Activated naive CD4-positive, alpha-beta T cell (primary cell): Measurements from ENCODE around the gene ARPC5.

Experiments used
- DNase-seq, 4 experiments: peaks; one replicate each; lab custom pipeline; 2025; lab: John Stamatoyannopoulos, UW

The ARPC5 gene

DNA sequence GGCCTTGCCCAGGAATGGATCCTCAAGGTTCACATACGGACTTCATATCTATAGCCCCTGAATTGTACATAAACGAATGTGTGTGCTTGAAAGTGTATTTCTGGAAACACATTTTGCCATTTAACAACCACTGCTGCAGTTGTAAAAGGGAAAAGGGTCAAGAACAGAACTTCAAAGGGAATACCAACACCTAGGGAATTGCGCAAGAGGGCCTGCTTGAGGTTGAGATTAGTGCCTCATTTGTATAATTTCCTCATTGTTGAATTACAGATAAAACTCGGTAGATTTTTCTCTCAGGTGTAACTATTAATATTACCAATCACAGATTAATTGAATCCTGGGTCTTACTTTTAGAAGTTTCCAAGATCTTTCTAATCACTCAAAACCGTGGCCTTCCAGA is 51.4 kb downstream of the ARPC5 start:
- no peak for DNase-seq

DNA sequence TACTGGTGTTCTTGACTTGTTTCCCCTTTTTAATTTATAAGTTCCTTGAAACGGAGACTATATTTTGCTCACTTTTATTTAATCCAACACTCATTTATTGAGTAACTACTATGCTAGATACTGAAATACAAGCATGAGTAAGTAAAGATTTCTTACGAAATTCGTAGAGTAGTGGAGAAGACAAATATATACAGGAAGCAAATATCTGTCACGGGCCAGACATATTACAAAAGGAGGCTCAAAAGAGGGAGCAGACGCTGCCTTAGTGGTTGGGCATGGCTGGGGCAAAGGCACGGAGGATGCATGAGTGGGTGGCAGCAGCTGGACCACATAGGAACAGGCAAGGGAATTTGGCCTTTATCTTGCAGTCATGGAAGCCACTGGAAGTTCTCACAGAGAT is 52.1 kb downstream of the ARPC5 start:
- no peak for DNase-seq

DNA sequence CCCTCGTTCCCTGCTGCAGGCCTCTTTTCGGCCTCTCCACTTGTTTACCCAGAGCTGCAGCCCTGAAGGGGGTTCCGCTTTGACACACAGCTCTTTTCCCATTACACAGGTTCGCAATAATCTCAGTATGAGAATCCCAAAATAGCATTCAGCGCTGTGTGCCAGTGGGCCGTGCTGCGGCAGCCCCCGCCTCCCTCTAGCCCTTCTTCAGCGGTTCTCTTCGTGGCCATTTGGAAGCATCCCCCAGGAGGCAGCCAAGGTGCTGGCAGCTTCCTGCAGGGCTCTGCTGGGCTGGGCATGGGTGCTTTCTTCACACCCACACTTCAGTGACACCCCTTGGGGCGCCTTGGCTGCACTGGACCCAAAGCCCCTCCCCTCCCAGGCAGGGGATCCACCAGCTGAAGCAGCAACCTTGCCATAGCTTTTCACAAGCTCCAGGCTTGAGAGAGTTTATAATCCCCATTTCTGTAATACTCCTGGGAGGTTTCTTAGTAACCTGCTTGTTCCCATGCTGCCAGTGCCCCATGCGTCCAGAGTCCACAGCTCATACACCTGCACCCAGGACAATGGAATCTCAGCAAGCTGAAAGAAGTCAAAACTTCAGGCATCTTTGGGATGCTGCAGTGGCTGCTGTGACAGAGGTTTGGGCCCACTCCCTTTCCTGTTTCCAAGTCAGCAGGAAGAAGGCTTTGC is 53.4 kb downstream of the ARPC5 start:
- no peak for DNase-seq

DNA sequence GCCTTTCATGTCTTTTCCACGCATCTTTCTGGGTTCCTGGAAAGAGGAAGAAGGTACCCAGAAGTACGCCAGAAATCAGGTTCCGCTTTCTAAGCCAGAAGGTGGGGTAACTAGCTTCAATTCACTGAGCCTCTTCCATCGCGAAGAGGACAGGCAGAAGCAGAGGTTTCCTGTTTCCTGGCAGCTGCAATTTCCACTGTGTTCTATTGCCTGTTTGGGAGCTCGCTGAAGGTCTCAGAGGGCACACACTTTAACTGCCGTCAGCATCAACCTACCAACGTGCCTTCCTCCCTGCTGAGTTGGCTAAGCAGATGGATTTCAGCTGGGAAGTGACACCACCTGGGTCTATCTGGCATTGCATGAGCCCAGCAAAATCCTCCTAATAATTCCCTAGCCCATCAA is 55.3 kb downstream of the ARPC5 start:
- no peak for DNase-seq

DNA sequence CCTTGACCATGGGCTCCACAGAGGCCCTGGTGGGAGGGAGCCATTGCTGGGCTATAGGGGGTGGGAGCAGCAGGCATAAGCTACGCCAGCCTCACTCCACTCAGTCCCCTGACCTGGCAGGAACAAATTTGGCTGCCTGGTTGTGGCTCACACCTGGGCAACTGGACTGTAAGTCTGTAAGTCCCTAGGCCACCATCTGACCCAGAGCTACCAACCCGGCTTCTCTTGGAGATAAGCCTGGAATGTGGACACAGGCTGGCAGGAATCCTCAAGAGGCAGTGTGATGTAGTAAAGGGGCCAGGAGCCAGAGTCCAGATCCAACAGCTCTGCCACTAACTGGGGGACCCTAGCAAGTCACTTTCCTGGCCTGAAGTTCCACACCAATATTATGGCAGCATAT is 56.7 kb downstream of the ARPC5 start:
- no peak for DNase-seq

DNA sequence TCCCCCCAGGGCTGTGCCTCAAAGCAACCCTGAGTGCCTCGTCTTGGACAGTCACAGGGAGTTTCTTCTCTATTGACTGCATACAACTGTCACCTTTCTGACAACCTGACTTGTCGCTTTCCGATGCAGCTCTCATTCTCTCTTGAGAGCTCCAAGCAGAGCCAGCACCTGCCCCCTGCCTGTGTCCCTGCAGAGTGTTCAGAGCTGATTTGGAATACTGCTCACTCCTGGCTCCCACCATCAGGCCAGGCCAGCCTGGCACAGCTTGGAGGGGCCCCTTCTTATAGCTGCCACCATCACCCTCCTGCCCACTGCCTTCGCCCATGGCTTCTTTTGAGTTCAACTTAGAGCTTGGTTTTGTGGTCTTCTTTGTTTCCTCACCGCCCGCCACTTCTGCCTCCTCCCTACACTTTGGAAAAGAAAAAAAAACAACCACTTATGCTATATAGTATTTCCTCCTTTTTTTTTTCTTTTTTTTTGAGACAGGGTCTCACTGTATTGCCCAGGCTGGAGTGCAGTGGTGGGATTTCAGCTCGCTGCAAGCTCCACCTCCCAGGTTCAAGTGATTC is 57.6 kb downstream of the ARPC5 start:
- DNase-seq, result no peak

DNA sequence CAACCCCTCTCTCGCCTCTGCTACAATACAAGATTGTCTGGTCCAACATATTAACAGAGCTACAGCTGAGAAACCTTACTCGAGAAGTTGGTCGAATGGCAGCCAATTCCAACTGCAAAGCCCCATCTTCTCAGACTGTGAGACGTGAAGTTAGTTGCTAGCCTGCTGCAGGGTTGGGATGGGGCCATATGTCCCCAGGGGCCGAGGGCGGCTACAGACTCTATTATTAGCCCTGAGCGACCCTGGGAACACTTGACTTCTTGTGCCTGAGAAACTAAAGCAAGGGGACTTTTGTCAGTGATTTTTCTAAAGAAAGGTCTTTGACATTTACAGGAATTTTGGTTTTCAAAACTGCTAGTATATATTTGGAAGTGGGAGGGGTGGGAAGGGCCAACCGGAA is 59.0 kb downstream of the ARPC5 start:
- DNase-seq, result no peak

DNA sequence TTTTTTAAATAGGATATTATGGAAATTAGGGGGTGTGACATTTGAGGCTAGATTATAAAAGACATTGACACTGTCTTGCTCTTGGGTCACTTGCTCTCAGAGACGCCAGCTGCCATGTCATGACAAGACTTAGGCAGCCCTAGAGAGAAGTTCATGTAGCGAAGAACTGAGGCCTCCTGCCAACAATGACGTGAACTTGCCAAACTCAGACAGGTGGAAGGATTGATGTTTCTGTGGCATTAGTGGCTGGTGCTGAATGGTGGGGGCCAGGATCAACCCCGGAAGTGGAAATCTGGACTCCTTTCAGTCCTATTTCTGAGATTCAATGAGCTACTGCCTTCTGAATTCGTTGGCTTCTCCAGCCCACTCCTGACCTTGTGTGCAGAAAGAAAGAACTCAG is 60.0 kb downstream of the ARPC5 start:
- DNase-seq, result no peak

DNA sequence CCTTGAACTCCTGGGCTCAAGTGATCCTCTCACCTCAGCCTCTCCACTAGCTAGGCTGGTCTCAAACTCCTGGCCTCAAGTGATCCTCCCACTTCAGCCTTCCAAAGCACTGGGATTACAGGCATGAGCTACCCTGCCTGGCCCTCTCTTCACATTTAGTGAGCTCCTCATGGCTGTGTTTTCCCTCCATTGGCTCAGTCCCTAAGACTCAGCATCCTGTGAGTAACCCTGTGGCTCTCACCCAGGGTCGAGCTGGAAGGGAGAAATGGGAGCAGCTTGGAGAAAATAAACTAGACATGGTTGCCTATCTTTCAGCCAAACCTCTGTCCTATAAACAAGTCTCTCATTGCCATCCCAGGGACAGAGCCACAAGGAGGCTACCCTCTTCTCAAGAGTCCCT is 62.9 kb downstream of the ARPC5 start:
- DNase-seq, result no peak

DNA sequence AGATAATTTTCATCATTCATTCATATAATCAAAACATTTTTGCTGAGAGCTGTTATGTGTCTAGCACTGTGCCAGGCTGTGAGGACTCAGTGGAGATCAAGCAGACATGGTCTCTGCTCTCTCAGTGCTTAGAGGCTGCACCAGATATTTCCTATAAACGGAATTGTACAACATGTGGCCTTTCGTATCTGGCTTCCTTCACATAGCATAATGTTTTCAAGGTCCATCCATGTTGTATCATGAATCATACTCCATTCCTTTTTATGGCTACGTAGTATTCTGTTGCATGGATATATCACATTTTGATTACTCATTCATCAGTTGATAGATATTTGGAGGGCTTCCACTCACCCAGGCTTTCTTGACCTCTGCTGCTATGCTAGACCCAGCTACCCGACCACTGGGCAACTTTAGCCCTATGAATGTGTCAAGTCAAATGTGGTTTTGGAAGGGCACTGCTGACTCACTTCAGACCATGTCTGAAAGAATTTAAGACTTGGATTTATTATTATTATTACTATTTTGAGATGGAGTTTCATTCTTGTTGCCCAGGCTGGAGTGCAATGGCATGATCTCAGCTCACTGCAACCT is 63.8 kb downstream of the ARPC5 start:
- no peak for DNase-seq
